ENCODE data around the gene ITGB4. TPM values are rescaled to one million over a fixed set of nuclear protein-coding genes. Genes with fewer than 3 reads are reported as not detected.

The ITGB4 gene
- total RNA-seq, 1 donor, result 0.09 TPM

DNA sequence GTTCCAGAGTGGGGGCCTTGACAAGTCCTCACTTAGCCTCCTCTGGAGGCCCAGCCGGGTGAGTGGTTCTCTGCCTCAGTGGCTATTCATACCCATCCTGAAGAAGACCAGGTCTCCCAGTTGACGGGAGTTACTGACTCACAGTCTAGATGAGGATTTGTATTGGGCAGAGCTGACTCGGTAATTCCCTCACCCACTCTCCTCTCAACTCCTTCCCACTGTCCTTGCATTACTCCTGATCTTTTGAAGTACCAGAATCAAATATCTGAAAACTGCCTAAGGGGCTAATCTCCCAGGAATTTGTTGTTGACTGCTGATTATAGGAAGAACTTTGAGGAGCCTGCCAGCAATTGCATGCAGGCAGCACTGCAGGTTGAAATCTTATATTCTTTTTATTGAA lies 40.0 kb upstream of the ITGB4 start:
- H3K4me3 ChIP-seq (ENCODE audit: low read depth, low read length), result no peak overlapping the region
- DNase-seq (ENCODE audit: low read depth), result peak; percentile 56
- TF ChIP-seq, protein P1, sequence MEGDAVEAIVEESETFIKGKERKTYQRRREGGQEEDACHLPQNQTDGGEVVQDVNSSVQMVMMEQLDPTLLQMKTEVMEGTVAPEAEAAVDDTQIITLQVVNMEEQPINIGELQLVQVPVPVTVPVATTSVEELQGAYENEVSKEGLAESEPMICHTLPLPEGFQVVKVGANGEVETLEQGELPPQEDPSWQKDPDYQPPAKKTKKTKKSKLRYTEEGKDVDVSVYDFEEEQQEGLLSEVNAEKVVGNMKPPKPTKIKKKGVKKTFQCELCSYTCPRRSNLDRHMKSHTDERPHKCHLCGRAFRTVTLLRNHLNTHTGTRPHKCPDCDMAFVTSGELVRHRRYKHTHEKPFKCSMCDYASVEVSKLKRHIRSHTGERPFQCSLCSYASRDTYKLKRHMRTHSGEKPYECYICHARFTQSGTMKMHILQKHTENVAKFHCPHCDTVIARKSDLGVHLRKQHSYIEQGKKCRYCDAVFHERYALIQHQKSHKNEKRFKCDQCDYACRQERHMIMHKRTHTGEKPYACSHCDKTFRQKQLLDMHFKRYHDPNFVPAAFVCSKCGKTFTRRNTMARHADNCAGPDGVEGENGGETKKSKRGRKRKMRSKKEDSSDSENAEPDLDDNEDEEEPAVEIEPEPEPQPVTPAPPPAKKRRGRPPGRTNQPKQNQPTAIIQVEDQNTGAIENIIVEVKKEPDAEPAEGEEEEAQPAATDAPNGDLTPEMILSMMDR (IDR thresholded peaks at IDR 0.05; ENCODE audit: insufficient read depth, low read length), result no peak

DNA sequence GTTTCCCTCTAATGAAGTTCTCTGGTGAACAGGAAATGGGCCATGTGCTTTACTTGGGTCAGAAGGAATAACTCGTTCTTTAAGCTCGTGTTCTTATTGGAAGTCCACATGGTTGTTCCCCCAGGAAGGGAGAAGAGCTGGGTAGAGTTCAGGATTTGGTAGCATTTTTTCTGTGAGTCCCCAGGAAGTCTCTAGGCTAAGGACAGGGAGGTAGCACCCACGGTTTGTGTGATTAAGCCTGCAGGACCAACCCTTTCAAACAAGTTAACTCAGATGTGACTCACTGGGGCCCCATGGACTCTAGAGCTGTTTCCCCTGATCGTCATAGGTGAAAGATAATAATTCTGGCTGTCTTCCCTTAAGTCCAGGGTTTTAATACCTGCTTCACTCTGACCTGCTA lies 37.7 kb upstream of the ITGB4 start:
- TF ChIP-seq, protein P1 (IDR thresholded peaks at IDR 0.05; ENCODE audit: insufficient read depth, low read length), result no peak
- H3K4me3 ChIP-seq (ENCODE audit: low read depth, low read length), result no peak overlapping the region
- peak; percentile 59 for DNase-seq (ENCODE audit: low read depth)

DNA sequence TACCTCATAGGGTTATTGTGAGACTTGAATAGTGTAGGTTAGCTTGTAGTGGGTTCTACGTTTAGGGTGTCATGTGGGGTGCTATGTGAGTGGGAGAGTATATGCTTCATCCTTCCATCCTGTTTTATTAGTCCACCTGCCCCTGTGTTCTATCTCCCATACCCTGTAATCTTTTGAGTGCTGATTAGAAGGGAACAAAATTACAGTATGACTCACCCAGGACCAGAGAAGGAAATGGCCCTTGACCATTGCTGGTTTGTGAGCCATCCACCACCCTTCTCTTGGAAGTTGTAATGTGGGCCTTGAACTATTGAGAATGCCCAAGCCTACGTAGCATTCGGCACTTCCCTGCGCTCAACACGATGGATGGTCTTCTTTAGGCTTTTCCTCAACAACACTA lies 37.0 kb upstream of the ITGB4 start:
- H3K4me3 ChIP-seq (ENCODE audit: low read depth, low read length), result no peak overlapping the region
- TF ChIP-seq, protein P1 (IDR thresholded peaks at IDR 0.05; ENCODE audit: insufficient read depth, low read length), result no peak
- peak; percentile 32 for DNase-seq (ENCODE audit: low read depth)

DNA sequence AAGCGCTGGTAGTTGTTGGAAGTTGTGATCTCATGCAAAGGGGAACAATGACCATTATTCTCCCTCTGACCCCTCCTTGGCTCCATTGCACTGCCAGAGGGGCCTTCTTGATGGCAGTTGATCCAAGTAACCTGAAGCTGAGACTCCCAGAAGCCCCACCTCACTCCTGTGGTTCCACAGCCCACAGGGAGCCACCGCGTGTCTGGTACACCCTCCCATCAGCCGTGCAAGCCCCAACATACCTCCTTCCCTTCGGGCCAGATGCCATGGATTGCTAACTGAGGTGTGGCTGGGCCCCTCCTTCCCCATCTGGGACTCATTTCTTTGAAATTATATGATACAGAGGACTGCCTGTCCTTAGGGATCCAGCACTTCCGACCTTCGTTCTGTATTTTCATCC lies 36.3 kb upstream of the ITGB4 start:
- H3K4me3 ChIP-seq (ENCODE audit: low read depth, low read length), result no peak overlapping the region
- DNase-seq (ENCODE audit: low read depth), result peak; percentile 52
- TF ChIP-seq, protein P1 (IDR thresholded peaks at IDR 0.05; ENCODE audit: insufficient read depth, low read length), result no peak

DNA sequence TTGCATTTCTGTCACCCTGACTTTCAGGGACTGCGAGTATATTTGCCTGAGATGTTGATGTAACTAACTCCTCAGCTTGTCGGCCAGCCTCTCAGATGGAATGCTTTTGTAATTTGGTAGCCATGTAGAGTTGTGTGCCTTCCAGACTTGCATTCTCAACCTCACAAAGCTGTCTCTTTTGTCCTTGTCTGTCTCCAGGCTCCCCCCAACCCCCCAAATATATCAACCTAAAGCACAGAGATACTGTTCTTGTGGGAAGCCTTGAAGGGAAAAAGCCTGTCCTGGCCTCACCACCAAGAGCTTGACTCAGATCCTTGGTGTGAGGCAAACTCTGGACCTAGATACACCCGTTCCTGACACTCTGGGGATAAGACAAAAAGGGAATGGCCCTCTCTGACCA lies 35.8 kb upstream of the ITGB4 start:
- peak; percentile 32 for DNase-seq (ENCODE audit: low read depth)
- TF ChIP-seq, protein P1 (IDR thresholded peaks at IDR 0.05; ENCODE audit: insufficient read depth, low read length), result no peak
- H3K4me3 ChIP-seq (ENCODE audit: low read depth, low read length), result no peak overlapping the region

DNA sequence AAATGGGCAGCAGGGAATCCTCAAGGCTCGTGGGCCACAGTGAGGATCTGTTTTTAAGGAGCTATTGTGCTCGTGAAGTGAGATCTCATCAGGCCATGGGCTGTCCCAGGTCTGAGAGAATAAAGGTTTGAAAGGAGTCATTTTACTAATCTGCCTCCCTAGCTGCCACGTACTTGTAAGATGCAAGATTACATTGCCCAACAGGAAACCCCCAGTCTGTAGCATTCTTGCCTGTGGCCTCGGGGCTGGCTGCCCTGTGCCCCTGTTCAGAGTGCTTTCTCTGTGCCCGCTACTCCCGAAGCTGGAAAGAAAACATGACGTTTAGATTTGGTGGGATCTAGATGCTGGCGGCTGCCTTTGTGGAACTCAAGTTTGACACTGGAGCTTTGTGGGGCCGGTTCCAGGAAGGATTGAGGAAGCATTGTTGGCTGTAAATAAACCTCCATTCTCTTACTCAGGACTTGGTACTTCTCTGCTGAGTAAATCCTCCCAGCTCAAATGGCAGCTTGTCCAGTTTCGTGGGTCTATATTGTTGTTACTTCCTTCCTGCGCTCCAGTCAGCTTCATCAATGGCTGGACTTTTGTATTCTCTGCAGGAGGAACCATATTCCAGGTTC lies 32.9 kb upstream of the ITGB4 start:
- no peak overlapping the region for H3K4me3 ChIP-seq (ENCODE audit: low read depth, low read length)
- TF ChIP-seq, protein P1 (IDR thresholded peaks at IDR 0.05; ENCODE audit: insufficient read depth, low read length), result no peak
- DNase-seq (ENCODE audit: low read depth), result peak; percentile 25

DNA sequence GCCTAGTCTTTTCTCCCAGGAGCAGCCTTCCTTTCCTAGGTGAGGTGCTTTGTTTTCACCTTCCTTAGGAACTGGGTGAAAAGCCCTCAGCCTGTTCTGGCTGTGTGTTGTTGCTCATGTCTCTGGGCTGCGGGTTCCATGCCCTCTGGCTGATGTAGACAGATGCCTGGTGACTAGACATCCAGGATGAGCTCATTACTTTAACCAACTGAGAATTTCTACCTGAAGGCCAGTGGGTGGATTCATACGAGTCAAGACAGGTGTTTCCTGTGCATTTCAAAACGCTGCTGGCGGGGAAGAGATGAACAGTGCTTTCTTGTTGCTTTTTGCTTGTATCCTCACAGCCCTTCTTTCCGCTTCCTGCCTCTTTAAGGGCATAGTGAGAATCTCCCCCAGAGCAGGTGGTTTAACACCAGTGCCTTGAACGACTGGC lies 31.8 kb upstream of the ITGB4 start:
- DNase-seq (ENCODE audit: low read depth), result no peak
- H3K4me3 ChIP-seq (ENCODE audit: low read depth, low read length), result no peak overlapping the region
- TF ChIP-seq, protein P1 (IDR thresholded peaks at IDR 0.05; ENCODE audit: insufficient read depth, low read length), result no peak

Measured in fibroblast of the aortic adventitia (primary cell).